Measurements from ENCODE around the gene PPY.
"Not testable (repeated sequence)": the region's sequence is repeated elsewhere in the genome, so short reads cannot be mapped to it uniquely, and the experiment has no call there.

Gene PPY

GRCh38 chr17:43901861-43902589, 40.3 kb downstream of the PPY start:
- DNase-seq = no peak

- DNase-seq = no peak
Observed at GRCh38 chr17:43900858-43901754, 41.2 kb downstream of the PPY start.

GRCh38 chr17:43900183-43900857, 42.0 kb downstream of the PPY start:
- DNase-seq = peak; percentile 91

GRCh38 chr17:43898446-43898845, 43.8 kb downstream of the PPY start:
- no peak for DNase-seq

- DNase-seq = no peak
Observed at GRCh38 chr17:43897831-43898230, 44.4 kb downstream of the PPY start.

DNA sequence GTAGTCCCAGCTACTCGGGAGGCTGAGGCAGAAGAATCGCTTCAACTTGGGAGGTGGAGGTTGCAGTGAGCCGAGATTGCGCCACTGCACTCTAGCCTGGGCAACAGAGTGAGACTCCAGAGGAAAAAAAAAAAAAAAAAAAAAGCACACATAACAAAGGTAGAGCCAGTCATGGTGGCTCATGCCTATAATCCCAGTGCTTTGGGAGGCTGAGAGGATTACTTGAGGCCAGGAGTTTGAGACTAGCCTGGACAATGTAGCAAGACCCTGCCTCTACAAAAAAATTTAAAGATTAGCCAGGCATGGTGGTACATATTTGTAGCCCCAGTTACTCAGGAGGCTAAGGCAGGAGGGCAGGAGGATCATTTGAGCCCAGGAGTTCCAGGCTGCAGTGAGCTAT, 47.8 kb downstream of the PPY start:
- not testable (repeated sequence) for DNase-seq

GRCh38 chr17:43892647-43892952, 49.7 kb downstream of the PPY start:
- no peak for DNase-seq

- no peak for DNase-seq
Observed at GRCh38 chr17:43891851-43892646, 50.2 kb downstream of the PPY start.

Data from activated CD8-positive, alpha-beta memory T cell treated with anti-CD3 and anti-CD28 coated beads, Interleukin-2, amount 50 U/mL, for 48 hours (primary cell).